C4-2B (cell line): ENCODE data around the gene SIX2.

Source experiments
- ZFX ChIP-seq: fragments of 450-650 bp; IDR thresholded peaks from 2 replicates; pipeline ENCODE4 v1.6.1; 2017
- TF ChIP-seq, protein P1 (sequence below): fragments of 450-650 bp; conservative IDR thresholded peaks from 2 replicates; pipeline ENCODE4 v1.5.1; 2017; ENCODE audit warnings: mild to moderate bottlenecking

DNA sequence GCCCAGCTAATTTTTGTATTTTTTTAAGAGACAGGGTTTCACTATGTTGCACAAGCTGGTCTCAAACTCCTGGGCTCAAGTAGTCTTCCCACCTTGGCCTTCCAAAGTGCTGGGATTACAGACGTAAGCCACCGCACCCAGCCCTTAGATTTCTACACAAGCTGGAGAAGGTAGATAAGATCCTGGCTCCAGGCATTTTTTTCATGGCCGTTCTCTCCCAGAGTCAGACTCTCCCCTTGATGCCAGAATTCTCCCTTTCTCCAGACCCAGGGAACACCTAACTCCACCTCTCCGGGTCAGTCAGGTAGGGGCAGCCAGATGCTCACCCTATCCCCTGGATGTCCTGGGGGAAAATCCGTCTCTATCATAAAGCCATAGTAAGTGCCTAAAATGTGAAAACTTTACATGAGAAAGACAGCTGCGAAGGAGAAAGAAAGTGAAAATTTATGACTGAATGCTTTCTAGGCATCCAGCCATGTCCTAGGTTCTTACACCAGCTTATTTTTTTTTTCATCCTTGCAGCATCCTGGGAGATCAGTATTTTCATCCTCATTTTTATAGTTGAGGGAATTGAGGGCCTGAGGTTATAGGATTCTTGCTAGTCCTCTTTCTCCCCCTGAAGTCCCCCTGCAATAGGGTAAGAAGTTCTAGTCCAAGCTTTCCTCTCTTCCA, 51.5 kb downstream of the SIX2 start:
- TF ChIP-seq, protein P1, sequence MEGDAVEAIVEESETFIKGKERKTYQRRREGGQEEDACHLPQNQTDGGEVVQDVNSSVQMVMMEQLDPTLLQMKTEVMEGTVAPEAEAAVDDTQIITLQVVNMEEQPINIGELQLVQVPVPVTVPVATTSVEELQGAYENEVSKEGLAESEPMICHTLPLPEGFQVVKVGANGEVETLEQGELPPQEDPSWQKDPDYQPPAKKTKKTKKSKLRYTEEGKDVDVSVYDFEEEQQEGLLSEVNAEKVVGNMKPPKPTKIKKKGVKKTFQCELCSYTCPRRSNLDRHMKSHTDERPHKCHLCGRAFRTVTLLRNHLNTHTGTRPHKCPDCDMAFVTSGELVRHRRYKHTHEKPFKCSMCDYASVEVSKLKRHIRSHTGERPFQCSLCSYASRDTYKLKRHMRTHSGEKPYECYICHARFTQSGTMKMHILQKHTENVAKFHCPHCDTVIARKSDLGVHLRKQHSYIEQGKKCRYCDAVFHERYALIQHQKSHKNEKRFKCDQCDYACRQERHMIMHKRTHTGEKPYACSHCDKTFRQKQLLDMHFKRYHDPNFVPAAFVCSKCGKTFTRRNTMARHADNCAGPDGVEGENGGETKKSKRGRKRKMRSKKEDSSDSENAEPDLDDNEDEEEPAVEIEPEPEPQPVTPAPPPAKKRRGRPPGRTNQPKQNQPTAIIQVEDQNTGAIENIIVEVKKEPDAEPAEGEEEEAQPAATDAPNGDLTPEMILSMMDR = no peak
- TF ChIP-seq ZFX = no peak
